AG09319 (cell line): Measurements from ENCODE around the gene PPP1R11.

Experiments
- DNase-seq: peaks from one replicate; pipeline ENCODE4 v3.0.0-alpha.2; 2010; ENCODE audit warnings: low read depth; ENCODE audit errors: extremely low read depth
- TF ChIP-seq, protein P1 (sequence below): IDR thresholded peaks from 2 replicates; pipeline ENCODE4 v1.5.1; 2011; ENCODE audit warnings: low read depth, mild to moderate bottlenecking, inconsistent platforms, low read length, moderate library complexity

Gene PPP1R11

DNA sequence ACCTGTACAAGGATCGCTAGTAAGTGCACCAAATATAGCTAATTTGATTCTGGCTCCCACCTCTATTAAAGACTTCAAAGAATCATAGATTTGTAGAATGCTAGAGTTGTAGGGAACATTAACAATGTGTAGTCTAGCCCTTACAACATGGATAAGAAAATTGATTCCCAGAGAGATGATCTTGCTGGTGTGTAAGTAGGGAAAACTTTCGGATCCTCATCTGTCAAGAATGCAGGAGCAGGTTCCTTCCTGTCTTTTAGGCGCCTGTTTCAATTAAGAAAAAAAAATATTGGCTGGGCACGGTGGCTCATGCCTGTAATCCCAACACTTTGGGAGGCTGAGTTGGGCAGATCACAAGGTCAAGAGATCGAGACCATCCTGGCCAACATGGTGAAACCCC lies 20.9 kb downstream of the PPP1R11 start:
- no peak for DNase-seq
- TF ChIP-seq, protein P1, sequence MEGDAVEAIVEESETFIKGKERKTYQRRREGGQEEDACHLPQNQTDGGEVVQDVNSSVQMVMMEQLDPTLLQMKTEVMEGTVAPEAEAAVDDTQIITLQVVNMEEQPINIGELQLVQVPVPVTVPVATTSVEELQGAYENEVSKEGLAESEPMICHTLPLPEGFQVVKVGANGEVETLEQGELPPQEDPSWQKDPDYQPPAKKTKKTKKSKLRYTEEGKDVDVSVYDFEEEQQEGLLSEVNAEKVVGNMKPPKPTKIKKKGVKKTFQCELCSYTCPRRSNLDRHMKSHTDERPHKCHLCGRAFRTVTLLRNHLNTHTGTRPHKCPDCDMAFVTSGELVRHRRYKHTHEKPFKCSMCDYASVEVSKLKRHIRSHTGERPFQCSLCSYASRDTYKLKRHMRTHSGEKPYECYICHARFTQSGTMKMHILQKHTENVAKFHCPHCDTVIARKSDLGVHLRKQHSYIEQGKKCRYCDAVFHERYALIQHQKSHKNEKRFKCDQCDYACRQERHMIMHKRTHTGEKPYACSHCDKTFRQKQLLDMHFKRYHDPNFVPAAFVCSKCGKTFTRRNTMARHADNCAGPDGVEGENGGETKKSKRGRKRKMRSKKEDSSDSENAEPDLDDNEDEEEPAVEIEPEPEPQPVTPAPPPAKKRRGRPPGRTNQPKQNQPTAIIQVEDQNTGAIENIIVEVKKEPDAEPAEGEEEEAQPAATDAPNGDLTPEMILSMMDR, result no peak

- TF ChIP-seq, protein P1, result no peak
- peak; percentile 24 for DNase-seq
Measured at GRCh38 chr6:30091577-30092381, 24.8 kb downstream of the PPP1R11 start.

DNA sequence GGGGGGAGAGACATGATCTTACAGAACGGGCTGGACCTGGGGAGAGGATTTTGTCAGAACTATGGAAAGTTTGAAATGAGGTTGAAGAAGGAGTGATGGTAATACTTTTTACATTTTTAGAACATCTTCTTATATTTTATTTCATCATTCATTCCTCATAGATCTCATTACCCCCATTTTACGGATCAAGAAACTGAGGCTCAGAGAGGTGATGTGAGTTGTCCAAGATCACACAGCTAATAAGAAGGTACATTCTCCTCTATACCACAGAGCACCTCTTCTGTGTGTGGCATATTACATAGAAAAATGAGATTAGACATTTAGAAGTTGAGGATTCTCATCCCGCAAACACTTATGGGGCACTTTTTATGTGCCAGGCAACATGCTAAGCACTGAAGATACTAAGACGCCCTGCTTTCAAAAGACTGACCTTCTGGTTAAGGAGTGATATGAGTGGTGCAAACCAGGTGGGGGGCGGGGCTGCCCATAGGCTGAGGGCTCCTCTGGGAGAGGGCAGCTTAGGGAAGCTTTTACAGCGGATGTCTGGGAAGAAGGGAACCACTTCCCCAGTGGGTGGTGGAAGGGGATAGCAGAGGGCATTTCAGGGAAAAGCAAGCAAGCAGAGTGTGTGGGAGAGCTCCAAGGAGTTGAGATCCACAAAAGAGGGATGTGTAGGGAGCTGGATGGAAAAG lies 26.0 kb downstream of the PPP1R11 start:
- DNase-seq, result no peak
- TF ChIP-seq, protein P1, result no peak

GRCh38 chr6:30093951-30094661 lies 27.1 kb downstream of the PPP1R11 start:
- TF ChIP-seq, protein P1, result no peak

GRCh38 chr6:30096829-30097228 lies 29.8 kb downstream of the PPP1R11 start:
- DNase-seq, result no peak
- TF ChIP-seq, protein P1, result no peak

More at GRCh38 chr6:30093951-30094661, 27.1 kb downstream of the PPP1R11 start:
- DNase-seq, result no peak

DNA sequence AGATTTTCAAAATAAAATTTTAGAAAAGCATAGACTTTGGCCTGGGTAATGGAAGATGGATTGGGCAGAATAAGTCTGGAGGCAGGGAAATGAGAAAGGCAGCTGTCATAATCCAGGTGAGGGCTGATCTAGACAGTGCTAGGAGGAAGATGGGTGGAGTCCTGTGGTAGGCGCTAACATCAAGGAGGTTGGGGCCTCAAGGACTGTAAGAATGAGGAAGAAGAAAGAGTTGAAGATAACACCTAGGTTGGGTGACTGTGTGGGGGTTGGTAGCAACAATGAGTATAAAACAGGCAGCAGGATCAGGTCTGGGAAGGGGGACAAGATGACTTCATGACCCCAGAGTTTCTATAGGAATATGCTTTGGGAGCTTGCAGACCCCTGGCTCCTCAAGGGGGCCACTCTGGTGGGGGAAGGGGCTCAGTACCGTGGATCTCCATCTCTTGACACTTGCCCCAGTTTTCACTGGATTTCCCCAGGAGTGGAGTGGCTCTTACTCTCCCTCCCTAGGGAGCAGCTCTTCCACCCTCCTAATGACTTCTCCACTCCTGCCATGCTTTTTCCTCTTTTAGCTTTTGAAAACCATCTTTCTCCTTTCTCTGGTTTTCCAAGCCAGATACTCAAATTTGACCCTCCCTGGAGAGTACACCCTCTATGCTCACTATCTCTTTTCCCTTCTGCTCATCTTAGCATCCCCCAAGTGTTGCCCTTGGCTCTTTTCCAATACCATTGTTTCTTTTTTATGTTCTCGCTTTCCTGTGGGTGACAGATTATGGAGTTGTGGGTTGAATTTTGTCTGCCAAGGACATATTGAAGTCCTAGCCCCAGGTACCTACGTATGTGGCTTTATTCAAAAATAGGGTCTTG lies 31.1 kb downstream of the PPP1R11 start:
- TF ChIP-seq, protein P1, result no peak
- DNase-seq, result no peak
